Left forelimb (tissue), 1 donor: ENCODE results near the gene CACNA1C.

Experiments
- DNase-seq: peaks from one replicate; pipeline ENCODE4 v3.0.0-alpha.2; 2018; ENCODE audit warnings: low spot score

The CACNA1C gene

GRCh38 chr12:2322554-2323120, 269.9 kb downstream of the CACNA1C start:
- DNase-seq, result no peak

GRCh38 chr12:2323532-2324255, 270.9 kb downstream of the CACNA1C start:
- no peak for DNase-seq

- no peak for DNase-seq
Observed at GRCh38 chr12:2324387-2324786, 271.6 kb downstream of the CACNA1C start.

GRCh38 chr12:2325519-2325918, 272.7 kb downstream of the CACNA1C start:
- no peak for DNase-seq

- DNase-seq, result no peak
Observed at GRCh38 chr12:2326470-2326869, 273.7 kb downstream of the CACNA1C start.

GRCh38 chr12:2328661-2329060, 275.9 kb downstream of the CACNA1C start:
- DNase-seq, result no peak

GRCh38 chr12:2329661-2330210, 276.9 kb downstream of the CACNA1C start:
- DNase-seq, result no peak

- no peak for DNase-seq
Observed at GRCh38 chr12:2332236-2332635, 279.4 kb downstream of the CACNA1C start.

GRCh38 chr12:2332947-2333346, 280.2 kb downstream of the CACNA1C start:
- no peak for DNase-seq

GRCh38 chr12:2333491-2334195, 280.9 kb downstream of the CACNA1C start:
- DNase-seq, result no peak

- DNase-seq, result no peak
Observed at GRCh38 chr12:2334271-2334670, 281.5 kb downstream of the CACNA1C start.

GRCh38 chr12:2334689-2335088, 281.9 kb downstream of the CACNA1C start:
- no peak for DNase-seq

- no peak for DNase-seq
Observed at GRCh38 chr12:2335109-2335508, 282.3 kb downstream of the CACNA1C start.

GRCh38 chr12:2335513-2335912, 282.7 kb downstream of the CACNA1C start:
- DNase-seq, result no peak

- no peak for DNase-seq
Observed at GRCh38 chr12:2335916-2336315, 283.1 kb downstream of the CACNA1C start.

- no peak for DNase-seq
Observed at GRCh38 chr12:2336409-2336829, 283.6 kb downstream of the CACNA1C start.

- DNase-seq, result no peak
Observed at GRCh38 chr12:2337031-2338010, 284.5 kb downstream of the CACNA1C start.

- no peak for DNase-seq
Observed at GRCh38 chr12:2338381-2338780, 285.6 kb downstream of the CACNA1C start.

GRCh38 chr12:2338991-2339431, 286.2 kb downstream of the CACNA1C start:
- DNase-seq, result no peak

- no peak for DNase-seq
Observed at GRCh38 chr12:2341051-2341751, 288.4 kb downstream of the CACNA1C start.

- no peak for DNase-seq
Observed at GRCh38 chr12:2341871-2342270, 289.1 kb downstream of the CACNA1C start.
